Nephron progenitor cell (in vitro differentiated cells): ENCODE data around the gene NAT14.

Experiments
- DNase-seq: peaks from one replicate; pipeline ENCODE4 v3.0.0; 2021
- H3K27ac Mint-ChIP-seq: 2 replicates; pipeline ENCODE4 v1.8.0; 2021; ENCODE audit warnings: mild to moderate bottlenecking, moderate library complexity, mixed read lengths
- H3K27me3 Mint-ChIP-seq: 2 replicates; pipeline ENCODE4 v1.8.0; 2021; ENCODE audit warnings: mild to moderate bottlenecking, low read depth, mixed read lengths; ENCODE audit not compliant: poor library complexity
- H3K36me3 Mint-ChIP-seq: 2 replicates; pipeline ENCODE4 v1.8.0; 2021; ENCODE audit warnings: low read depth, mixed read lengths
- H3K4me1 Mint-ChIP-seq: 2 replicates; pipeline ENCODE4 v1.8.0; 2021; ENCODE audit warnings: mixed read lengths
- H3K4me3 Mint-ChIP-seq: 2 replicates; pipeline ENCODE4 v1.8.0; 2021; ENCODE audit warnings: mild to moderate bottlenecking, moderate library complexity, mixed read lengths
- H3K9me3 Mint-ChIP-seq: 2 replicates; pipeline ENCODE4 v1.8.0; 2021; ENCODE audit warnings: mild to moderate bottlenecking, moderate library complexity, mixed read lengths
- TF ChIP-seq, protein P1 (sequence below): fragments of 200-600 bp; sonication (generic); IDR thresholded peaks from 2 replicates; pipeline ENCODE4 v1.5.0; 2021; ENCODE audit warnings: antibody characterized with exemption

NAT14 gene

DNA sequence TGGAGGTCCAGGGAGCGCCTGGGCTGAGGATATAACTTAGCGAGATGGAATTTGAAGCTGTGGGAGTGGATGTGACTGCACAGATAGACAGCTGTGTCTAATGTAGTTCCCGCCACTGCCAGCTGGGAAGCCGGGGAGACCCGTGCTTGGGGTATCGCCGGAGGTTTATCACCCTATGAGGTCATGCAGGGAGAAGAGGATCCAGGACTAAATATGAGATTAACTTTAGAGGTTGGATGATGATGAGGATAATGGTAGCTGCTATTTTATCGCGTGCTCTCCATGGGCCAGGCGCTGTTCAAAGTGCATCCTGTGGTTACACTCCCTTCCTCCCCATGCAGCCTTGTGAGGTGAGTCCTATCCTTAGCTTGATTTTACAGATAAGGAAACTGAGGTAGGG, 23.1 kb downstream of the NAT14 start:
- TF ChIP-seq, protein P1, sequence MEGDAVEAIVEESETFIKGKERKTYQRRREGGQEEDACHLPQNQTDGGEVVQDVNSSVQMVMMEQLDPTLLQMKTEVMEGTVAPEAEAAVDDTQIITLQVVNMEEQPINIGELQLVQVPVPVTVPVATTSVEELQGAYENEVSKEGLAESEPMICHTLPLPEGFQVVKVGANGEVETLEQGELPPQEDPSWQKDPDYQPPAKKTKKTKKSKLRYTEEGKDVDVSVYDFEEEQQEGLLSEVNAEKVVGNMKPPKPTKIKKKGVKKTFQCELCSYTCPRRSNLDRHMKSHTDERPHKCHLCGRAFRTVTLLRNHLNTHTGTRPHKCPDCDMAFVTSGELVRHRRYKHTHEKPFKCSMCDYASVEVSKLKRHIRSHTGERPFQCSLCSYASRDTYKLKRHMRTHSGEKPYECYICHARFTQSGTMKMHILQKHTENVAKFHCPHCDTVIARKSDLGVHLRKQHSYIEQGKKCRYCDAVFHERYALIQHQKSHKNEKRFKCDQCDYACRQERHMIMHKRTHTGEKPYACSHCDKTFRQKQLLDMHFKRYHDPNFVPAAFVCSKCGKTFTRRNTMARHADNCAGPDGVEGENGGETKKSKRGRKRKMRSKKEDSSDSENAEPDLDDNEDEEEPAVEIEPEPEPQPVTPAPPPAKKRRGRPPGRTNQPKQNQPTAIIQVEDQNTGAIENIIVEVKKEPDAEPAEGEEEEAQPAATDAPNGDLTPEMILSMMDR: no peak
- H3K4me1 Mint-ChIP-seq: peaks cover 14% of the 10 kb centered on the region

DNA sequence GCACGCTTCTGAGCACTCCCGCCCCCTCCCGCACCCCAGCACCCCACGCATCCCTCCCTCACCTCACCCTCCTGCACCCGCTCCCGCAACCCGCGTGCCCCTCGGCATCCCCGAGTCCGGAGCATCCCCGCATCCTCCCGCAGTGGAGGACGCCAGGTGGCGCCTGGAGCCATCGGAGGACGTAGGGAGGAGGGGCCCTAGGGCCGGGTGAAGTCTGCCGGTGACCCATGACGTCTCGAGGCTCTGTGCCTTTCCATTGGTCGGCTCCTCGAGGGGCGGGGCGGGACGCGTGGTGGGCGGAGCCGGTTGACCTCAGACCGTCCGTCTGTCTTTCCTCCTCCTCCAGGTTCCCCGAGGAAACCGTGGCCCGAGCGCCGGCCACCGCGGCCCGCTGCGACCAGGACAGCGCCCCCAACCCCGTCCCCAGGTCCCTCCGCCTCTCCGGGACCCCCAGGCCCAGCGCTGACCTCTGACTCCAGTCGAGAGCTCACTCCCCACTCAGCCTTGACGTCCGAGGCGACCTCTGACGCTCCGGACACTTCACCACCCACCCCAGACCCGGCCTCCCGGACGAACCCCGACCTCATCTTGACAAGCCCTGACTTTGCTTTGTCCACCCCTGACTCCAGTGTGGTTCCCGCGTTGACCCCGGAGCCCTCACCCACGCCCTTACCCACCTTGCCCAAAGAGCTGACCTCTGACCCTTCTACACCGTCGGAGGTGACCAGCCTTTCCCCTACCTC, 32.1 kb downstream of the NAT14 start:
- DNase-seq: peak; percentile 93
- Mint-ChIP-seq H3K27me3 (peaks cover 20% of the 10 kb centered on the region), H3K4me3 (peak overlapping the region; percentile 71), H3K4me1 (peaks cover 21% of the 10 kb centered on the region), H3K36me3 (no peaks in the 10 kb centered on the region), H3K9me3 (no peaks in the 10 kb centered on the region), H3K27ac (peak overlapping the region; percentile 88)
- TF ChIP-seq, protein P1: peak; percentile 58

More for the DNA sequence above, 23.1 kb downstream of the NAT14 start:
- H3K36me3 Mint-ChIP-seq: peaks cover 6% of the 10 kb centered on the region
- no peak overlapping the region for H3K4me3 Mint-ChIP-seq
- DNase-seq: no peak
- H3K27ac Mint-ChIP-seq: no peak overlapping the region
- H3K9me3 Mint-ChIP-seq: peaks cover 23% of the 10 kb centered on the region
- peaks cover 61% of the 10 kb centered on the region for H3K27me3 Mint-ChIP-seq

DNA sequence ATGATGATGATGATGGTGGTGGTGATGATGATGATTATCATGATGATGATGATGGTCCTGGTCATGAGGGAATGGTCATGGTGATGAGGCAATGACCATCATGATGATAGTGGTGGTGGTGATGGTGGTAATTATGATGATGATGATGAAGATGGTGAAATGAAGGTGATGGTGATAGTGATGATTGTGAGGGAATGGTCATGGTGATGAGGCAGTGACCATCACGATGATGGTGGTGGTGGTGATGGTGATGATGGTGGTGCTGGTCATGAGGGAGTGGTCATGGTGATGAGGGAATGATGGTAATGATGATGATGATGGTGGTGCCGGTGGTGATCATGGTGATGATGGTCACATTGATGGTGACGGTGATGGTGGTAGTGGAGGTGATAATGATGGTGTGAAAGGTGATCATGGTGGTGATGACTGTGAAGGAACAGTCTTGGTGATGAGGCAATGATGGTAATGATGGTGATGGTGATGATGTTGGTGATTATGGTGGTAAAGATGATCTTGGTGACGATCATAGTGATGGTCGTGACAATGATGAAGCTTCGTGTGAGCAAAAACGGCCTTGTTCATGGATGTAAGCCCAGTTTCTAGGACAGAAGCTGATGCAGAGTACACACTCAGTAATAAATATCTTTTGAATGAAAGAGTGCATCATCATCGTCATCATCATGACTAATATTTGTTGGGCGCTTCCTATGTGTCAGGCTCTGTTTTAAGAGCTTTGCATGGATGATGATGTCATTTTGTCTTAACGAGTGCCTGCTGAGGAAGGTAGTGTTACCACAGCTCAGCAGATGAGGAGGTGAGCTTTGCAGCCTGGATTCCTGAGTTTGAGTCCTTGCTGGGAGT, 34.7 kb downstream of the NAT14 start:
- no peak for DNase-seq
- Mint-ChIP-seq H3K27me3 (peaks cover 25% of the 10 kb centered on the region), H3K9me3 (no peaks in the 10 kb centered on the region), H3K4me3 (no peak overlapping the region), H3K4me1 (peaks cover 23% of the 10 kb centered on the region), H3K27ac (no peak overlapping the region), H3K36me3 (peaks cover 4% of the 10 kb centered on the region)
- TF ChIP-seq, protein P1: no peak

DNA sequence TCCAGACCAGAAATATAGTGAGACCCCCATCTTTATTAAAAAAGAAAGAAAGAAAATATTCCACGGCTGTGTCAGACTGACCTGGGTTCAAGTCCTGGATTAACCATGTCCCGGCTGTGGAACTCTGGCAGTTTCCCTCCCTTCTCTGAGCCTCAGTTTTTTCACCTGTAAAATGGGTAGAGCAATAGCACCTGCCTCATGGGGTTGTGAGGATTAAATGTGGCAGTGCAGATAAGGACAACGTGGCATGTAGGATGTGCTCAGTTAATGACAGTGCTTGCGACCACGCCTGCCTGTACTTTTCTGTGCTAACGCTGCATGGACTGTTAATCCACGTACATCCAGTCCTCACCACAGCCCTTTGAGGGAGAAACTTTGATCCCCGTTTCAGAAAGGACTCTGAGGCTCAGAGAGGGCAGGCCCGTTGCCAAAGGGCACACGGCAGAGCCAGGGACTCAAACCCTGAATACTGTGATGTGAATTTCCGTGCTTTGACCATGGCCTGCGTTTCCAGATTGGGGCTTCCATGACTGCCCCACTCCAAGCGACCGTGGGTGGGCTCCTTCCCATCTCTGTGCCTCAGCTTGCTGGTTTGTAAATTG, 35.8 kb downstream of the NAT14 start:
- no peak for DNase-seq
- Mint-ChIP-seq H3K27ac (no peak overlapping the region), H3K4me3 (no peak overlapping the region), H3K4me1 (peaks cover 25% of the 10 kb centered on the region), H3K27me3 (peaks cover 24% of the 10 kb centered on the region), H3K9me3 (no peaks in the 10 kb centered on the region), H3K36me3 (peaks cover 4% of the 10 kb centered on the region)
- TF ChIP-seq, protein P1: no peak

DNA sequence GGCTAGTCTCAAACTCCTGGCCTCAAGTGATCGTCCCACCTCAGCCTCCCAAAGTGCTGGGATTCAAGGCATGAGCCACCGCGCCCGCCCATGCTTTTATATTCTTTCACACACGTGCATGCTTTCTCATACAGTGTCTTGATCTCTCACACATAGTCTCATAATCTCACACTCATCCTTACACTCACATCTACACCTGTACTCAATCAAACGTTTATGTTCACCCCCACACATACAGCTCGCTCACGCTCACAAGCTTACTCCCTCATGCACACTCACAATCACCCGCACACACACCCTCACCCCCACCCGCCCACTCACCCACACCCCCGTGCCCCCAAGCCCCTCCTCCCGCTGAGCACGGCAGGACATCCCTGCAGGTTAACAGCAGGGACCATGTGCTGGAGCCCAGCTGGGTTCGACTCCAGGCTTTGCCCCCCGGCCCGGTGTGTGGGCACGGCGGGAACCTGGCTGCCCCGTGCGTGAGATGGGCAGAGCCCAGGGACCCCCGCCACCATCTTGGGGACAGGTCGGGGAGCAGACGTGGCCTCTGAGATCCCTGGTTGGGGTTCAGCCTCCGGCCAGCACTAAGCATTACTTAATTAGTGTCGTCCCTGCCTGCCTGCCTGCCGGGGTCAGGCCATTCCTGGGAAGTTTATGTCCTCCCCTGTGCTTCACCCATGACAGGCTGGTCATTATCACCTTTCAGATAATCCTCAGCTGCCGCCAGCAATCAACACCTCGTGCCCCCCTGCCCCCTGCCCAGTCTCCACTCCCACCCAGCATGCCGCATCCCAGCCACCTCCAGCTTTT, 40.5 kb downstream of the NAT14 start:
- Mint-ChIP-seq H3K27me3 (peaks cover 10% of the 10 kb centered on the region), H3K4me1 (peaks cover 21% of the 10 kb centered on the region), H3K9me3 (no peaks in the 10 kb centered on the region), H3K27ac (peak overlapping the region; percentile 96), H3K4me3 (no peak overlapping the region), H3K36me3 (peaks cover 4% of the 10 kb centered on the region)
- TF ChIP-seq, protein P1: no peak
- DNase-seq: no peak
